K562 (cell line): ENCODE data around the gene CSN3. TPM values are rescaled to one million over a fixed set of nuclear protein-coding genes. Genes with fewer than 3 reads are reported as not detected.

Source experiments
- ATAC-seq: fragments of 200-7000 bp; cut with Tn5 transposase; 3 replicates; pipeline ENCODE4 v1.9.1; 2020; ENCODE audit warnings: moderate library complexity
- BruUV-seq: library from RNA; stranded (reverse); fragments of 400-500 nt; replicated peaks from 2 replicates; lab custom pipeline; 2021; lab: Mats Ljungman, UMichigan
- CTCF ChIA-PET: fragments of 300-600 bp; formaldehyde crosslinking; extraction: SDS; loops from one replicate; lab custom pipeline; 2021; ENCODE audit warnings: low intra/inter-chr PET ratio; lab: Yijun Ruan, JAX
- POLR2A ChIA-PET: fragments of 300-600, 350-650 bp; sonication (Branson Sonifier 250); formaldehyde crosslinking; extraction: SDS; loops from one replicate; lab custom pipeline; 2021; ENCODE audit warnings: antibody characterized with exemption, inconsistent platforms; lab: Yijun Ruan, JAX
- DNase-seq, 4 experiments: peaks; one replicate each; pipeline versions ENCODE4 v3.0.0 to v3.0.0-alpha.2; 2011 to 2018; ENCODE audit warnings: low spot score in 3 of 4, mixed read lengths in 3 of 4; ENCODE audit errors: extremely low read depth in 1 of 4
- FAIRE-seq: peaks from 2 replicates; lab custom pipeline; 2011; peaks lifted over from hg19 to GRCh38; lab: Jason Lieb, UNC
- H2AFZ ChIP-seq: 2 replicates; pipeline ENCODE4 v1.6.0; 2011; ENCODE audit warnings: low read depth, low read length, control low read depth, inconsistent platforms
- H3K27ac ChIP-seq: fragments of 200-600 bp; 3 replicates; pipeline ENCODE4 v1.8.0; 2011; ENCODE audit warnings: low read depth, mild to moderate bottlenecking, control low read depth, inconsistent platforms, low read length, moderate library complexity, mixed read lengths; ENCODE audit errors: extremely low read depth
- H3K27me3 ChIP-seq, 2 experiments: fragments of 300-600 bp in 1 of 2; 2 replicates in 1 of 2; 3 replicates in 1 of 2; pipeline versions ENCODE4 v1.6.0 to v1.8.0; 2011; ENCODE audit warnings: inconsistent platforms in 2 of 2, low read length in 2 of 2, mild to moderate bottlenecking in 1 of 2, mixed read lengths in 1 of 2, moderate library complexity in 1 of 2; ENCODE audit not compliant: control insufficient read depth in 2 of 2, insufficient read depth in 2 of 2
- H3K36me3 ChIP-seq: fragments of 300-600 bp; 3 replicates; pipeline ENCODE4 v1.8.0; 2011; ENCODE audit warnings: mild to moderate bottlenecking, low read length, inconsistent platforms; ENCODE audit not compliant: control insufficient read depth, insufficient read depth
- H3K4me1 ChIP-seq, 2 experiments: fragments of 200-600 bp in 1 of 2; replicated peaks in 1 of 2; 2 replicates in 1 of 2; 3 replicates in 1 of 2; pipeline versions ENCODE4 v1.5.1 to v1.8.0; 2011; ENCODE audit warnings: inconsistent platforms in 2 of 2, low read length in 2 of 2, mild to moderate bottlenecking in 1 of 2, mixed read lengths in 1 of 2, moderate library complexity in 1 of 2; ENCODE audit not compliant: control insufficient read depth in 2 of 2, insufficient read depth in 2 of 2
- H3K4me2 ChIP-seq: 2 replicates; pipeline ENCODE4 v1.6.1; 2011; ENCODE audit warnings: low read length, control low read depth, inconsistent platforms, mixed read lengths; ENCODE audit not compliant: insufficient read depth
- H3K4me3 ChIP-seq: fragments of 200-600 bp; sonication (generic), shearing (Covaris generic); 2 replicates; pipeline ENCODE4 v1.5.1; 2016; ENCODE audit warnings: control low read depth, inconsistent platforms
- H3K79me2 ChIP-seq: fragments of 200-600 bp; 3 replicates; pipeline ENCODE4 v1.8.0; 2011; ENCODE audit warnings: low read length, inconsistent platforms; ENCODE audit not compliant: control insufficient read depth, insufficient read depth
- H3K9ac ChIP-seq, 2 experiments: 2 replicates each; pipeline versions ENCODE4 v1.6.0 to v1.6.1; 2011; ENCODE audit warnings: low read depth in 2 of 2, low read length in 2 of 2, control low read depth in 1 of 2, inconsistent platforms in 1 of 2, mild to moderate bottlenecking in 1 of 2, mixed read lengths in 1 of 2; ENCODE audit not compliant: insufficient read depth in 1 of 2
- H3K9me1 ChIP-seq: one replicate; pipeline ENCODE4 v1.6.0; 2011; ENCODE audit warnings: inconsistent platforms, mild to moderate bottlenecking, low read length, moderate library complexity; ENCODE audit not compliant: control insufficient read depth, insufficient read depth
- H3K9me3 ChIP-seq: replicated peaks from 2 replicates; pipeline ENCODE4 v1.5.1; 2011; ENCODE audit warnings: low read depth, low read length, inconsistent platforms; ENCODE audit not compliant: control insufficient read depth, insufficient read depth
- H4K20me1 ChIP-seq: replicated peaks from 2 replicates; pipeline ENCODE4 v1.6.1; 2011; ENCODE audit warnings: low read length, inconsistent platforms, mixed read lengths; ENCODE audit not compliant: control insufficient read depth, insufficient read depth
- IRF1 ChIP-seq: sonication (generic); formaldehyde crosslinking; IDR thresholded peaks from 2 replicates; pipeline ENCODE4 v1.8.0; 2022; ENCODE audit warnings: missing genetic modification reagents, mild to moderate bottlenecking, borderline replicate concordance
- NCOA4 ChIP-seq: fragments of 450-650 bp; IDR thresholded peaks from 2 replicates; pipeline ENCODE4 v1.6.1; 2018; ENCODE audit warnings: mild to moderate bottlenecking; ENCODE audit not compliant: partially characterized antibody
- NONO ChIP-seq, 2 experiments: fragments of 200-400 bp in 1 of 2; fragments of 450-650 bp in 1 of 2; formaldehyde crosslinking in 1 of 2; IDR thresholded peaks; 2 replicates each; pipeline ENCODE4 v1.6.1; 2017; ENCODE audit warnings: low read depth in 2 of 2, mild to moderate bottlenecking in 2 of 2, moderate library complexity in 2 of 2, low read length in 1 of 2
- PREB ChIP-seq: sonication (generic); formaldehyde crosslinking; IDR thresholded peaks from 2 replicates; pipeline ENCODE4 v1.8.1; 2023; ENCODE audit warnings: mild to moderate bottlenecking, missing genetic modification reagents
- RBM15 ChIP-seq: fragments of 200-400 bp; formaldehyde crosslinking; IDR thresholded peaks from 2 replicates; pipeline ENCODE4 v1.6.1; 2018; ENCODE audit warnings: mild to moderate bottlenecking, low read length, moderate library complexity; ENCODE audit not compliant: insufficient read depth
- SIN3B ChIP-seq: fragments of 450-650 bp; IDR thresholded peaks from 2 replicates; pipeline ENCODE4 v1.6.1; 2017; ENCODE audit warnings: low read depth, mild to moderate bottlenecking, moderate library complexity
- STAT6 ChIP-seq: sonication (generic); formaldehyde crosslinking; IDR thresholded peaks from 2 replicates; pipeline ENCODE4 v1.8.1; 2023; ENCODE audit warnings: mild to moderate bottlenecking, missing genetic modification reagents
- THRA ChIP-seq: fragments of 450-650 bp; IDR thresholded peaks from 2 replicates; pipeline ENCODE4 v1.6.1; 2017; ENCODE audit warnings: mild to moderate bottlenecking, moderate library complexity
- WGBS: fragments of 100-300 bp; shearing (Covaris generic); methylation state at CpG from one replicate; pipeline ENCODE4 v1.1.6; 2016; ENCODE audit warnings: low coverage, mixed read lengths; ENCODE audit not compliant: insufficient coverage; ENCODE audit errors: missing lambda C conversion rate; 5-methylcytosine and 5-hydroxymethylcytosine counted together
- in situ Hi-C: fragments of 300-500 bp; cut with MboI; formaldehyde crosslinking; loops from 4 replicates; pipeline ENCODE4 v1.15.0; 2018; ENCODE audit warnings: inconsistent platforms, mixed read lengths
- intact Hi-C: fragments of 100-400 bp; cut with micrococcal nuclease; formaldehyde crosslinking; loops from 2 replicates; pipeline ENCODE4 v1.14.2; 2022
- polyA plus RNA-seq, 8 experiments: library from polyadenylated mRNA; depleted of rRNA in 4 of 8; stranded (reverse) in 5 of 8; unstranded in 3 of 8; fragments of >200 nt; fragmentation: Nextera tagmentation in 2 of 8; fragmentation: Illumina TruSeq in 1 of 8; extraction: Ambion mirVana in 2 of 8; extraction: Trizol in 1 of 8; gene quantifications; 2 replicates each; pipeline versions ENCODE4 v1.2.1 to v1.2.3, GENCODE V29; 2011 to 2014; ENCODE audit warnings: inconsistent platforms in 1 of 8, missing spikeins in 1 of 8
- total RNA-seq, 7 experiments: library from RNA; depleted of rRNA in 6 of 7; stranded (reverse); fragments of >200 nt in 6 of 7; fragmentation: Illumina TruSeq in 2 of 7; extraction: Trizol in 2 of 7; gene quantifications; 2 replicates each; pipeline versions ENCODE4 v1.2.1 to v1.2.3, GENCODE V29; 2011 to 2021; ENCODE audit warnings: low replicate concordance in 1 of 7
- TF ChIP-seq, protein P1 (sequence below): fragments of 250-450 bp; sonication (Bioruptor Pico); IDR thresholded peaks from 2 replicates; pipeline ENCODE4 v1.9.0; 2021; ENCODE audit warnings: mild to moderate bottlenecking
- TF ChIP-seq, protein P2 (sequence below): fragments of 150-350 bp; conservative IDR thresholded peaks from 2 replicates; pipeline ENCODE4 v1.6.1; 2014; ENCODE audit warnings: low read length

The CSN3 gene
- total and polyA plus RNA-seq, 9 of the 15 experiments (the other 6 are each of a cell fraction or from before 2014, with no cell fraction given) = not detected

DNA sequence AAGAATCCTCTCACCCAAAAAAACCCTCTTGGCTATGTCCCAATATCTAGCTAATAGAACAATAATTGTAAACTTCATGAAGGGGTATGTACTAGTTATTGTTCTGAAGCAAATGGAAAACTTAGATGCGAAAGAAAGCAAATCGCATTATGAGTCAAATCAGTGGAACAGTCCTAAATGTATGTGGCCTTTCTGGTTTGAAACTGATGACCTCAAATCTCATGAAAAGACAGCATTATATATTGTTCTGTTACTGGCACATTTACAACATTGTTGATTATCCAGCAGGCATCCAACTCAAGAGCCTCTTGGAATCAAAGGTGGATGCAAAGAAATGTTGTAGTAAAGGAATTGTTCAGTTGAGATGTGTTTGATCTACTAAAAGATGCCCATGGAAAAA, 34.7 kb downstream of the CSN3 start (continued):
- TF ChIP-seq, protein P1, sequence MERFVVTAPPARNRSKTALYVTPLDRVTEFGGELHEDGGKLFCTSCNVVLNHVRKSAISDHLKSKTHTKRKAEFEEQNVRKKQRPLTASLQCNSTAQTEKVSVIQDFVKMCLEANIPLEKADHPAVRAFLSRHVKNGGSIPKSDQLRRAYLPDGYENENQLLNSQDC (CRISPR knock-in tag) = no peak

- POLR2A ChIA-PET = no interaction called here
- Histone ChIP-seq H3K27ac (no peak overlapping the region), H3K36me3 (no peaks in the 10 kb centered on the region), H3K9me1 (no peaks in the 10 kb centered on the region), H3K4me1 (no peaks in the 10 kb centered on the region), H3K9ac (no peak overlapping the region), H3K79me2 (no peaks in the 10 kb centered on the region), H3K27me3 (no peaks in the 10 kb centered on the region), H3K9me3 (no peaks in the 10 kb centered on the region), H3K4me2 (no peak overlapping the region), H3K4me3 (no peak overlapping the region), H2AFZ (no peak overlapping the region), H4K20me1 (no peaks in the 10 kb centered on the region)
- WGBS = 0% methylated on average over 1 of the region's 1 CpG
- FAIRE-seq = no peak
- BruUV-seq = no TSS peak
- ATAC-seq = no peak
- DNase-seq = no peak
- CTCF ChIA-PET = no interaction called here
- intact Hi-C loops (no loop called here), in situ Hi-C loops (no loop called here)
- TF ChIP-seq NCOA4 (no peak), THRA (no peak), PREB (CRISPR knock-in tag) (no peak), SIN3B (no peak), RBM15 (no peak), IRF1 (CRISPR knock-in tag) (no peak), STAT6 (no peak), NONO (IDR thresholded peaks at IDR 0.05; ENCODE audit: low read depth in 2 of 2, low read length in 1 of 2) (no peak)
- TF ChIP-seq, protein P2, sequence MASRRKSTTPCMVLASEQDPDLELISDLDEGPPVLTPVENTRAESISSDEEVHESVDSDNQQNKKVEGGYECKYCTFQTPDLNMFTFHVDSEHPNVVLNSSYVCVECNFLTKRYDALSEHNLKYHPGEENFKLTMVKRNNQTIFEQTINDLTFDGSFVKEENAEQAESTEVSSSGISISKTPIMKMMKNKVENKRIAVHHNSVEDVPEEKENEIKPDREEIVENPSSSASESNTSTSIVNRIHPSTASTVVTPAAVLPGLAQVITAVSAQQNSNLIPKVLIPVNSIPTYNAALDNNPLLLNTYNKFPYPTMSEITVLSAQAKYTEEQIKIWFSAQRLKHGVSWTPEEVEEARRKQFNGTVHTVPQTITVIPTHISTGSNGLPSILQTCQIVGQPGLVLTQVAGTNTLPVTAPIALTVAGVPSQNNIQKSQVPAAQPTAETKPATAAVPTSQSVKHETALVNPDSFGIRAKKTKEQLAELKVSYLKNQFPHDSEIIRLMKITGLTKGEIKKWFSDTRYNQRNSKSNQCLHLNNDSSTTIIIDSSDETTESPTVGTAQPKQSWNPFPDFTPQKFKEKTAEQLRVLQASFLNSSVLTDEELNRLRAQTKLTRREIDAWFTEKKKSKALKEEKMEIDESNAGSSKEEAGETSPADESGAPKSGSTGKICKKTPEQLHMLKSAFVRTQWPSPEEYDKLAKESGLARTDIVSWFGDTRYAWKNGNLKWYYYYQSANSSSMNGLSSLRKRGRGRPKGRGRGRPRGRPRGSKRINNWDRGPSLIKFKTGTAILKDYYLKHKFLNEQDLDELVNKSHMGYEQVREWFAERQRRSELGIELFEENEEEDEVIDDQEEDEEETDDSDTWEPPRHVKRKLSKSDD = no peak
These were observed 38.2 kb downstream of the CSN3 start for GRCh38 chr4:70280567-70280966.
